CD8-positive, alpha-beta memory T cell (primary cell): ENCODE results near the gene COPB2. TPM values are rescaled to one million over a fixed set of nuclear protein-coding genes. Genes with fewer than 3 reads are reported as not detected.

ENCODE experiments used
- CTCF ChIA-PET: fragments of 350-600 bp; sonication (Branson Sonifier 250); formaldehyde crosslinking; loops from one replicate; lab custom pipeline; 2021; ENCODE audit warnings: antibody characterized with exemption; lab: Charles Lee
- POLR2A ChIA-PET: fragments of 350-600 bp; sonication (Branson Sonifier 250); formaldehyde crosslinking; loops from one replicate; lab custom pipeline; 2021; ENCODE audit warnings: antibody characterized with exemption; lab: Charles Lee
- DNase-seq, 5 donors: peaks; one replicate each; pipeline versions ENCODE4 v3.0.0 to v3.0.0-alpha.2; 2020 to 2022; ENCODE audit warnings: mixed read lengths in 1 of 5
- H3K27ac ChIP-seq: one replicate; pipeline ENCODE4 v1.7.0; 2013; ENCODE audit warnings: low read depth, mild to moderate bottlenecking, low read length, moderate library complexity
- H3K27me3 ChIP-seq: 2 replicates; pipeline ENCODE4 v1.7.0; 2013; ENCODE audit warnings: low read length, mild to moderate bottlenecking; ENCODE audit not compliant: insufficient read depth, poor library complexity, severe bottlenecking
- H3K36me3 ChIP-seq: 2 replicates; pipeline ENCODE4 v1.7.0; 2013; ENCODE audit warnings: mild to moderate bottlenecking, low read length, moderate library complexity; ENCODE audit not compliant: insufficient read depth
- H3K4me1 ChIP-seq: 2 replicates; pipeline ENCODE4 v1.7.0; 2013; ENCODE audit warnings: mild to moderate bottlenecking, low read length, moderate library complexity; ENCODE audit not compliant: insufficient read depth
- H3K4me3 ChIP-seq: 2 replicates; pipeline ENCODE4 v1.7.0; 2013; ENCODE audit warnings: mild to moderate bottlenecking, low read length
- H3K9me3 ChIP-seq: 2 replicates; pipeline ENCODE4 v1.7.0; 2013; ENCODE audit warnings: mild to moderate bottlenecking, low read length
- H3K27ac Mint-ChIP-seq, 8 donors: one replicate each; pipeline ENCODE4 v1.8.0; 2020 to 2021; ENCODE audit warnings: mixed read lengths in 8 of 8, mild to moderate bottlenecking in 6 of 8, inconsistent platforms in 3 of 8, moderate library complexity in 3 of 8
- H3K27me3 Mint-ChIP-seq, 2 donors: one replicate each; pipeline ENCODE4 v1.8.0; 2020 to 2021; ENCODE audit warnings: mixed read lengths in 2 of 2, mild to moderate bottlenecking in 1 of 2, moderate library complexity in 1 of 2
- H3K36me3 Mint-ChIP-seq, 3 donors: one replicate each; pipeline ENCODE4 v1.8.0; 2020 to 2021; ENCODE audit warnings: mixed read lengths in 3 of 3, inconsistent platforms in 1 of 3, mild to moderate bottlenecking in 1 of 3
- H3K4me1 Mint-ChIP-seq, 3 donors: one replicate each; pipeline ENCODE4 v1.8.0; 2020 to 2021; ENCODE audit warnings: mixed read lengths in 3 of 3, inconsistent platforms in 1 of 3, mild to moderate bottlenecking in 1 of 3
- H3K4me3 Mint-ChIP-seq, 7 donors: one replicate each; pipeline ENCODE4 v1.8.0; 2020 to 2021; ENCODE audit warnings: mixed read lengths in 7 of 7, mild to moderate bottlenecking in 6 of 7, moderate library complexity in 4 of 7, inconsistent platforms in 2 of 7
- H3K9me3 Mint-ChIP-seq, 5 donors: one replicate each; pipeline ENCODE4 v1.8.0; 2020 to 2022; ENCODE audit warnings: mixed read lengths in 5 of 5, mild to moderate bottlenecking in 3 of 5, moderate library complexity in 2 of 5, inconsistent platforms in 1 of 5
- polyA plus RNA-seq: library from polyadenylated mRNA; unstranded; fragments of 300-500 nt; fragmentation: Illumina TruSeq; gene quantifications from one replicate; pipeline ENCODE4 v1.2.3, GENCODE V29; 2021
- total RNA-seq, 2 experiments: library from RNA; stranded (reverse); gene quantifications; one replicate each; pipeline ENCODE4 v1.2.3, GENCODE V29; 2021

Gene COPB2
- total and polyA plus RNA-seq, 3 experiments from 2014 or later: 64.0 to 92.9 (median 91.8) TPM

DNA sequence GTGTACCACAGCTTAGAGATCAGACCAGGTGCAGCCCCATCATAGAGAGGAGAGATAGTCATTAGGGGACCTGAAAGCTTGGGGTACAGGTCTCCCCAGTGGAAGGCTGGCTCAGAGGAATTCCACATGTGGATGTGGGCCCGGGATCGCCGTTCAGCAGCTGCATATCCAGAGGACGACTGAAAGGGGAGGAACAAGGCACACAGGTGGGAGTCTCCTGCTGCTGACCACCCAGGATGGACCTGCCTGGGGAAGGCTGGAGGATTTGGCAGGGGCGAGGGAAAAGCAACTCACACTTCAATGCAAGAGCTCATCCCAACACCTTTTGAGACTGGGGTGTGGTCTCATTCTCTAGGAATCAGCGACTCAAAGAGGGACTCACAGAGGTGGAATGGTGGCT, 70.6 kb downstream of the COPB2 start:
- Mint-ChIP-seq H3K36me3 (no peaks in the 10 kb centered on the region), H3K9me3 (no peaks in the 10 kb centered on the region), H3K4me3 (no peak overlapping the region), H3K27me3 (peaks cover 19 to 30% of the 10 kb centered on the region in 2 donors), H3K27ac (no peak overlapping the region), H3K4me1 (no peaks in the 10 kb centered on the region)
- Histone ChIP-seq H3K4me3 (no peak overlapping the region), H3K36me3 (no peaks in the 10 kb centered on the region), H3K27me3 (no peaks in the 10 kb centered on the region), H3K27ac (no peak overlapping the region), H3K4me1 (no peaks in the 10 kb centered on the region), H3K9me3 (no peaks in the 10 kb centered on the region)
- DNase-seq: no peak
- ChIA-PET POLR2A (no interaction called here), CTCF (interaction anchor here (1.3 kb wide), 1 partner anchor 10 kb away, joined by 3 read pairs; no protein-coding TSS in a partner anchor)

DNA sequence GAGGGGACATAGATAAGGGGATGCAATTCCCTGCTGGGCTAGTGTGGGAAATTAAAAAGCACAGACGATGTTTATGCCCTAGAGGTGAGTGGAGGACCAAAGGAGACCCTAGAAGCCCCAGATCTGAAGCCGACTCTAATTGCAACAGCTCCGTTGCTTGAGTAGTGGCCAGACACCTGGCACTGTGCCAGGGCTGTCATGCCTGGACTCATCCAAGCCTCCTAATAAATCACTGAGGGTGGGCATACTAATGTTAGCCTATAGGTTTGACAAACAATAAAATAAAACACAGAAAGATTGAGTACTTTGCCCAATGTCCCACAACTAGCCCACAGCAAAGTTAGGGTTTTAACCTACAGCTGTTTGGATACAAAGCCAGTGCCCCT, 71.0 kb downstream of the COPB2 start:
- H3K9me3 ChIP-seq: no peaks in the 10 kb centered on the region
- H3K4me3 ChIP-seq: no peak overlapping the region
- H3K36me3 Mint-ChIP-seq: no peaks in the 10 kb centered on the region
- H3K27ac ChIP-seq: no peak overlapping the region
- no peaks in the 10 kb centered on the region for H3K36me3 ChIP-seq
- H3K4me1 ChIP-seq: no peaks in the 10 kb centered on the region
- no peak for DNase-seq
- peaks cover 21 to 34% of the 10 kb centered on the region in 2 donors for H3K27me3 Mint-ChIP-seq
- H3K27ac Mint-ChIP-seq: no peak overlapping the region
- ChIA-PET CTCF (interaction anchor here (1.3 kb wide), 1 partner anchor 11 kb away, joined by 3 read pairs; no protein-coding TSS in a partner anchor), POLR2A (no interaction called here)
- H3K27me3 ChIP-seq: no peaks in the 10 kb centered on the region
- H3K9me3 Mint-ChIP-seq: no peaks in the 10 kb centered on the region
- H3K4me3 Mint-ChIP-seq: no peak overlapping the region
- H3K4me1 Mint-ChIP-seq: no peaks in the 10 kb centered on the region

DNA sequence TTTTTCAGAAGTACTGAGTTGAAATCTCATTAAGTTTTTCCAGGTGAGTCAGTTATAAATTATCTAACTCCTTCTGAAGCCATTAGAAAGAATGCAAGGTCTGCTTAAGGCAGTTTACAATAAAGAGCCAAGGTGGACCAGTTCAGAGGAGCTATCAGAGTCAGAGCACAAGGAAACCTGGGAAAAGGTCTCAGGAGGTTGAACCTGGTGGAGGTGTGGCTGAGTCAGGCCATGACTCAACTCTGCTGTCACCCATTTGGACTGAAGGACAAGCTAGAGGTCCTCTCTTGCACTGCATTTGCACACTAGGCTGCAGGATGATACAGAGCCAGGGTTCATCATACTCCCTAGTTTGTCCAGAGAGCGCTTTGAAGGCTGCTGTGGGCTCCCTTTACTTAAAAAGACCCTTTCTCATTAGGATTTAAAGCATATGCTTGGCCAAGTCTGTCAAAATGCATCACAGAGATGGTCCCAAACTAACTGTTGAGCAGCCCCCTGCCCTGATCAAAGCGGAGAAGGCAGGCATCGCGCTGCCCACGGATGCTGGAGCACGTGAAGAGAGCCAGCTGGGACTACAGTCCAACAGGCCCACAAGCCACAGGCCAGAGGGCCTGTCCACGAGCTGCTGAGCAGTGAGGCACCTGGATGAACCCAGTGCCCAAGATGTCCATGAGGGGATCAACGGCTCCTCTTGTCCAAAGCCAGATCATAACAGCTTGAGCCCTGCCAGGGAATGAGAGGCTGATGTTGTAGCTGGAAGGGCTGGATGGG, 71.6 kb downstream of the COPB2 start:
- Mint-ChIP-seq H3K9me3 (peaks cover 0 to 1% (median 0%) of the 10 kb centered on the region in 5 donors), H3K4me1 (no peaks in the 10 kb centered on the region), H3K36me3 (no peaks in the 10 kb centered on the region), H3K27ac (no peak overlapping the region), H3K27me3 (peaks cover 21 to 38% of the 10 kb centered on the region in 2 donors), H3K4me3 (no peak overlapping the region)
- Histone ChIP-seq H3K27ac (no peak overlapping the region), H3K4me3 (no peak overlapping the region), H3K9me3 (no peaks in the 10 kb centered on the region), H3K36me3 (no peaks in the 10 kb centered on the region), H3K27me3 (no peaks in the 10 kb centered on the region), H3K4me1 (no peaks in the 10 kb centered on the region)
- POLR2A ChIA-PET: no interaction called here
- CTCF ChIA-PET: interaction anchor here (1.3 to 3.1 kb wide), 2 partner anchors 11 to 12 kb away, joined by 3 to 11 read pairs; no protein-coding TSS in a partner anchor
- no peak for DNase-seq

DNA sequence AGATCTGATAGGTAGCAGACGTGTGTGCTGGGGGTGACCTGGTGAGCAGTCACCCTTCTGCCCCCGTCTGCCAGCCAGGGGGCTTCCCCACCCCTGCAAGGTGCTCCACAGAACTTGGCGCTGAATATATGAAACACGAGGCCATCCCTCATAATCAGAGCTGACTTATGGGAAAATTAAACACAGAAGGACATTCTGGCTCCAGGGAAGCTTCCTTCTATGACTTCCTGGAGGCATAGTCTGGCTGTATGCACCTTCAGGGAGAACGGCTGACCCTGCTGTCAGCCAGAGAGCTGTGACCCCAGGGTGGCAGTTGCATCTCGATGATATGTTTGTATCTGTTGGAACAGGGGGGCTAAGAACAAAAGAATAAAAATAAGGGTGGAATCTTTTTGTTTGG, 72.2 kb downstream of the COPB2 start:
- DNase-seq: no peak
- Histone ChIP-seq H3K4me3 (no peak overlapping the region), H3K27ac (no peak overlapping the region), H3K9me3 (no peaks in the 10 kb centered on the region), H3K27me3 (no peaks in the 10 kb centered on the region), H3K4me1 (no peaks in the 10 kb centered on the region), H3K36me3 (no peaks in the 10 kb centered on the region)
- no peak overlapping the region for H3K4me3 Mint-ChIP-seq
- peaks cover 0 to 1% (median 0%) of the 10 kb centered on the region in 5 donors for H3K9me3 Mint-ChIP-seq
- H3K27me3 Mint-ChIP-seq: peaks cover 19 to 45% of the 10 kb centered on the region in 2 donors
- H3K36me3 Mint-ChIP-seq: no peaks in the 10 kb centered on the region
- POLR2A ChIA-PET: no interaction called here
- no peak overlapping the region for H3K27ac Mint-ChIP-seq
- CTCF ChIA-PET: interaction anchor here (3.1 kb wide), 1 partner anchor 13 kb away, joined by 11 read pairs; no protein-coding TSS in a partner anchor
- H3K4me1 Mint-ChIP-seq: no peaks in the 10 kb centered on the region

DNA sequence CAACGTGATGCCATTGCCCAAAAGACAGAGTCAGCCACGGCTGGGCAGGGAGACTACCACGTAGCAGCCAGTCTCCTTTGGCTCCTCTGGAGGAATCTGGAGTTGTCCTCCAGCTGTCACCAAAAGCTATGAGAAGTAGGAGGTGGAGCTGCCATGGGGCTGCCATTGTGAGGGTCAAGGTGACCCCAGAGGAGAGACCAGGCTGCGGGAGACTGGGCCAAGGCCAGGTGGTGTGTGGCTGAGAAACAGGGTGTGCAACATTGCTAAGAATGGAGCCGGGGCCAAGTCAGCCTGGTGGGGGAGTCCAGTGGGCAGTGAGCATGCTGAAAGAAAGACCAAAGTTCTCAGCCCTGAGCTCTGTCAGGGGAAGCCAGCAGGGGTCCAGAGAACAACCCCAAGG, 75.5 kb downstream of the COPB2 start:
- no peak overlapping the region for H3K4me3 ChIP-seq
- no peaks in the 10 kb centered on the region for H3K4me1 Mint-ChIP-seq
- no peaks in the 10 kb centered on the region for H3K27me3 ChIP-seq
- no peaks in the 10 kb centered on the region for H3K36me3 ChIP-seq
- H3K27me3 Mint-ChIP-seq: peaks cover 16 to 45% of the 10 kb centered on the region in 2 donors
- peaks cover 0 to 1% (median 0%) of the 10 kb centered on the region in 5 donors for H3K9me3 Mint-ChIP-seq
- no peaks in the 10 kb centered on the region for H3K36me3 Mint-ChIP-seq
- no peak overlapping the region for H3K4me3 Mint-ChIP-seq
- CTCF ChIA-PET: no interaction called here
- no peak overlapping the region for H3K27ac Mint-ChIP-seq
- DNase-seq: no peak
- no peak overlapping the region for H3K27ac ChIP-seq
- no peaks in the 10 kb centered on the region for H3K9me3 ChIP-seq
- H3K4me1 ChIP-seq: no peaks in the 10 kb centered on the region
- POLR2A ChIA-PET: no interaction called here

DNA sequence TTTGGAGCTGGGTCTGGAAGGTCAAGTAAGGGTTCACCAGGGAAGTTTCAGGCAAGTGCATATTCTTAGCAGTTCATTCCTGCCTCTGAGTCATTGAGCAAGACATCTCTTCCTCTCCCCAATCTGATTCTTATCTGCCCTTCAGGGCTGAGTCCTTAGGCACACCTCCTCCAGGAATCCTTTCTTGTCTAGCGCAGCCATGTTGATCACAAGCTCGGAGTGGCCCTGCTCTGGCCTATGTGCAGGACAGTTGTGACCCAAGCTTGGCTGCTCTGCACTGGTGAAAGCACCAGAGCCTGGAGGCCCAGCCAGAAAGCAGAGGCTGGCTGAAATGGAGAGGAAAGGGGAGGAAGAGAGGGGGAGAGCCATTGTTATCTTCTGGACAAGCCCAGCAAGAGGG, 76.5 kb downstream of the COPB2 start:
- H3K36me3 Mint-ChIP-seq: no peaks in the 10 kb centered on the region
- CTCF ChIA-PET: interaction anchor here (1.2 kb wide), 1 partner anchor 17 kb away, joined by 3 read pairs; no protein-coding TSS in a partner anchor
- Histone ChIP-seq H3K9me3 (no peaks in the 10 kb centered on the region), H3K4me3 (no peak overlapping the region), H3K27ac (peak overlapping the region; percentile 7), H3K27me3 (no peaks in the 10 kb centered on the region), H3K4me1 (no peaks in the 10 kb centered on the region), H3K36me3 (no peaks in the 10 kb centered on the region)
- POLR2A ChIA-PET: no interaction called here
- peaks cover 0 to 1% (median 0%) of the 10 kb centered on the region in 5 donors for H3K9me3 Mint-ChIP-seq
- H3K4me3 Mint-ChIP-seq: no peak overlapping the region
- DNase-seq: no peak
- no peak overlapping the region for H3K27ac Mint-ChIP-seq
- no peaks in the 10 kb centered on the region for H3K4me1 Mint-ChIP-seq
- peaks cover 10 to 41% of the 10 kb centered on the region in 2 donors for H3K27me3 Mint-ChIP-seq

DNA sequence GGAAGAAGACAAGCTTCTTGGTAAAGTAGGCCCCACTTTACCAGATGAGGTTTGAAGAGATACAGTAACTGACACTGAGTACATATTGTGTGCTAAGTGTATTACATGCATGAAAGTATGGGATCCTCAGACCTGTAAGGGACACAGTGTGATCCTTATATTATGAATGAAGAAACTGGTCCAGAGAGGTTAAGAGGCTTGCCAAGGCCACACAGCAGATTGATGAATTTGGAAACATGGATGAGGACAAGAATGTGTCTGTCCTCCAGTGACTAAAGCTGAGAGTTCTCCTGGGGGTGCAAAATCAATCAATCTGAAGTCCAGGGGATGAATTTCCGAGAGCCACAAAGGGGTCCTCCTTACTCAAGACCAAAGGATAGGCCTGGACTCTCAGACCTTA, 77.0 kb downstream of the COPB2 start:
- no peaks in the 10 kb centered on the region for H3K36me3 Mint-ChIP-seq
- no peaks in the 10 kb centered on the region for H3K27me3 ChIP-seq
- ChIA-PET CTCF (interaction anchor here (1.2 kb wide), 1 partner anchor 16 kb away, joined by 3 read pairs; no protein-coding TSS in a partner anchor), POLR2A (no interaction called here)
- no peak overlapping the region for H3K4me3 ChIP-seq
- H3K27ac ChIP-seq: no peak overlapping the region
- H3K9me3 Mint-ChIP-seq: peaks cover 0 to 1% (median 0%) of the 10 kb centered on the region in 5 donors
- H3K4me3 Mint-ChIP-seq: no peak overlapping the region
- no peaks in the 10 kb centered on the region for H3K9me3 ChIP-seq
- H3K27me3 Mint-ChIP-seq: peaks cover 9 to 38% of the 10 kb centered on the region in 2 donors
- no peak for DNase-seq
- no peaks in the 10 kb centered on the region for H3K4me1 Mint-ChIP-seq
- no peaks in the 10 kb centered on the region for H3K4me1 ChIP-seq
- H3K36me3 ChIP-seq: no peaks in the 10 kb centered on the region
- no peak overlapping the region for H3K27ac Mint-ChIP-seq

DNA sequence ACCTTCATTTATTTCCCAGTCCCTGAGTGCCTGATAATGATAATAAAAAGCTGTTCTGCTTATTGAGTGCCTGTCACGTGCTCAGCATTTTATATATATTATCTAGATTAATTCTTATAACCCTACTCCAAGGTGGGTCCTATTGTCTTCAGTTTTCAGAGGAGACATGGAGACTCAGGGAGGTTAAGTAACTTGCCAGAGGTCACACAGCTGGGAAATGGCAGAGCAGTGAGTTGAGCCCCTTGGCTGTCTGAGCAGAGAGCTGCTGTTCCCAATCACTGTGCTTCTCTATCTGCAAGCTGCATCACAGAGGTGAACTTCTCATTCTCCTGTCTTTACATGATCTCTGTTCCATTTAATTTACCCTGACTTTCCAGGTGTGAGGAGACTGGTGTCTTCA, 77.9 kb downstream of the COPB2 start:
- no peaks in the 10 kb centered on the region for H3K4me1 ChIP-seq
- no peak for DNase-seq
- POLR2A ChIA-PET: no interaction called here
- no peaks in the 10 kb centered on the region for H3K36me3 Mint-ChIP-seq
- H3K4me3 ChIP-seq: no peak overlapping the region
- H3K27me3 Mint-ChIP-seq: peaks cover 11 to 32% of the 10 kb centered on the region in 2 donors
- H3K9me3 ChIP-seq: no peaks in the 10 kb centered on the region
- H3K36me3 ChIP-seq: no peaks in the 10 kb centered on the region
- CTCF ChIA-PET: no interaction called here
- H3K27ac ChIP-seq: no peak overlapping the region
- H3K4me1 Mint-ChIP-seq: no peaks in the 10 kb centered on the region
- H3K27ac Mint-ChIP-seq: no peak overlapping the region
- H3K27me3 ChIP-seq: no peaks in the 10 kb centered on the region
- H3K9me3 Mint-ChIP-seq: peaks cover 0 to 1% (median 0%) of the 10 kb centered on the region in 5 donors
- no peak overlapping the region for H3K4me3 Mint-ChIP-seq
